Activated naive CD4-positive, alpha-beta T cell treated with anti-CD3 and anti-CD28 coated beads, Interleukin-2, amount 10 ng/mL, durations not matched to agents 7 days and 5 days (primary cell): ENCODE results near the gene ABR.
"Not testable (repeated sequence)": the region's sequence is repeated elsewhere in the genome, so short reads cannot be mapped to it uniquely, and the experiment has no call there.

Experiments
- CTCF ChIA-PET: fragments of 350-600 bp; sonication (Branson Sonifier 250); formaldehyde crosslinking; loops from one replicate; lab custom pipeline; 2021; ENCODE audit warnings: antibody characterized with exemption; lab: Charles Lee
- DNase-seq: peaks from one replicate; pipeline ENCODE4 v3.0.0-alpha.2; 2020
- H3K27ac Mint-ChIP-seq: one replicate; pipeline ENCODE4 v1.8.0; 2021; ENCODE audit warnings: mild to moderate bottlenecking, moderate library complexity, mixed read lengths
- H3K27me3 Mint-ChIP-seq: one replicate; pipeline ENCODE4 v1.8.0; 2021; ENCODE audit warnings: mild to moderate bottlenecking, mixed read lengths
- H3K36me3 Mint-ChIP-seq: one replicate; pipeline ENCODE4 v1.8.0; 2021; ENCODE audit warnings: mixed read lengths
- H3K4me1 Mint-ChIP-seq: one replicate; pipeline ENCODE4 v1.8.0; 2021; ENCODE audit warnings: mixed read lengths
- H3K4me3 Mint-ChIP-seq: one replicate; pipeline ENCODE4 v1.8.0; 2021; ENCODE audit warnings: mild to moderate bottlenecking, moderate library complexity, mixed read lengths
- H3K9me3 Mint-ChIP-seq: one replicate; pipeline ENCODE4 v1.8.0; 2021; ENCODE audit warnings: mixed read lengths

Gene ABR

GRCh38 chr17:981292-981658, 198.5 kb downstream of the ABR start:
- H3K27ac Mint-ChIP-seq: no peak overlapping the region
- H3K4me1 Mint-ChIP-seq: peaks cover 18% of the 10 kb centered on the region
- H3K9me3 Mint-ChIP-seq: no peaks in the 10 kb centered on the region
- CTCF ChIA-PET: interaction anchor here (0.6 to 3.8 kb wide), 22 partner anchors 9 to 816 kb away, joined by 3 to 59 read pairs (median 4); partner anchors contain the start of genes GEMIN4, GLOD4, MRM3 and TIMM22
- no peak for DNase-seq
- peak overlapping the region; percentile 66 for H3K4me3 Mint-ChIP-seq
- H3K36me3 Mint-ChIP-seq: no peaks in the 10 kb centered on the region
- peaks cover 41% of the 10 kb centered on the region for H3K27me3 Mint-ChIP-seq

DNA sequence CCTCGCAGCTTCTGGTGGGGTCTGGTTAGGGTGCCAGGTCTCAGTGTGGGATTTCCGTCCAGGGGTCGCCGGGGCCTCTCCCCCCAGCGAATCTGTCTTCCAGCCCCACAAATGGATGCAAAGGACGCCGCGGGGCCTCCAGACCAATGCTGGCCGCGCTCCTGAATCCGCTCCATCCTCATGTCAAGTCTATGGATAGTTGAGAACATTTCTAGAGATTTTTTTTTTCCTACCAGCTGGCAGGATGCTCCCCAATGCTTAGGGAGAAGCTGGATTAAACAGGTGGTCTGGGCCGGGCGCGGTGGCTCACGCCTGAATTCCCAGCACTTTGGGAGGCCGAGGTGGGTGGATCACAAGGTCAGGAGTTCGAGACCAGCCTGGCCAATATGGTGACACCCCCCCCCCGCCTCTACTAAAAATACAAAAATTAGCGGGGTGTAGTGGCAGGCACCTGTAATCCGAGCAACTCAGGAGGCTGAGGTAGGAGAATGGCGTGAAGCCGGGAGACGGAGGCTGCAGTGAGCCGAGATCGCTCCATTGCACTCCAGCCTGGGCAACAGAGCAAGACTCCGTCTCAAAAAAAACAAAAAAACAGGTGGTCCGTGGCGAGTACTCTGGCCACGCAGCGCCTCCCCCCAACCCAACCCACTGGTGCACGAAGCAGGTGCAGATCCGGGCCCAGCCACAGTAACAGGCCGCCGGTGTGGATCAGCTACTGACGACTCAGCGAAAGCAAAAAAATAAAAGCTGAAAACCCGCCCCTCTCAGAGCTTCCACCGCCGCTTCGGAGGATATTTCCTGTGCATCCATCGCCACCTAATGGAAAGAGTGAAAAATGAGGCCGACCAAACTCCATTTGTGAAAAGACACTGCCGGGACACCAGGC, 199.1 kb downstream of the ABR start:
- Mint-ChIP-seq H3K4me1 (peaks cover 18% of the 10 kb centered on the region), H3K36me3 (no peaks in the 10 kb centered on the region), H3K4me3 (peak overlapping the region; percentile 68), H3K27ac (peak overlapping the region; percentile 53), H3K27me3 (peaks cover 43% of the 10 kb centered on the region), H3K9me3 (no peaks in the 10 kb centered on the region)
- CTCF ChIA-PET: interaction anchor here (0.6 to 3.8 kb wide), 22 partner anchors 9 to 816 kb away, joined by 3 to 59 read pairs (median 4); partner anchors contain the start of genes GEMIN4, GLOD4, MRM3 and TIMM22
- DNase-seq: peak; percentile 88

DNA sequence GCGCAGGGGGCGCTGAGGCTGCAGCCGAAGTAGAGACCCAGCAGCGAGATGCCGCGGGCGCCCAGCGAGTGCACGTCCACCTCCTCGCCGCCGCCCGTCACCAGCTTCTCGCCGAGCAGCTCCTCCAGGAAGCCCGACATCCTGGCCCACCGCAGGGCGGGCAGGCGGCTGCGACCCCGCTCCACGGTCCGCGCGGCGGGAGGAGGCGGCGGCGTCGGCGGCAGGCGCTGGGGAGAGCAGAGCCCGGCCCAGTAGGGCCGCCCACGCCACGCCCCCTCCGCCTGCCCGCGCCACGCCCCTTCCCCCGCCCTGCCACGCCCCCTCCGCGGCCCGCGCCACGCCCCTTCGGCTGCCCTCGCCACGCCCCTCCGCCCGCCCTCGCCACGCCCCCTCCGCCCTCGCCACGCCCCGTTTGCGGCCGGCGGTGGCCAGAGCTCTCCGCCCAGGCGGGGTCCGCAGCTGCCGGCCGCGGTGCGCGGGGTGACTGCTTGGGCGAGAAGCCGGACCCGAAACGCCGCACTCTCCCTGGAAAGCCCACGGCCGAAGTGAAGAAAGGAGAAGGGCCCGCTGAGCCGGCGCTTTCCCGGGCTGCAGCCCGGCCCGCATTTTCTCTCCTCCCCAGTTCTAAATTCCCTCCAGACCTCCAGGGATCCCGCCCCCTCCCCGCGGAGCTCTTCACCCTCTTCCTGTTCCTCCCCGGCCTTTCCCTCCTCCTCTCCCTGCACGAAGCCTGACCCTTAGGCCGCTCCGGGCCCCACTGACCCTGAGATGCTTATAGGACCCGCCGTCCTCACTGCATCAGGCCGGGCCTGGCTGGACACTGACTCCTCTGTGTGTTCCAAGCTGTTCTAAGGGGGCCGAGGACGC, 200.0 kb downstream of the ABR start, which contains the start of gene NXN:
NXN (minus strand) TSS at position 238 of the 867 bp plus-strand sequence.
- Mint-ChIP-seq H3K27me3 (peaks cover 52% of the 10 kb centered on the region), H3K9me3 (no peaks in the 10 kb centered on the region), H3K4me3 (peak within 1 kb of the TSS; percentile 68), H3K36me3 (no peaks in the 10 kb centered on the region), H3K4me1 (peaks cover 18% of the 10 kb centered on the region), H3K27ac (peak within 1 kb of the TSS; percentile 82)
- peak; percentile 90 for DNase-seq
- CTCF ChIA-PET: interaction anchor here (1.3 to 3.8 kb wide), 5 partner anchors 17 to 183 kb away, joined by 5 to 59 read pairs (median 23); partner anchors contain the start of gene TIMM22

GRCh38 chr17:979212-979538, 200.6 kb downstream of the ABR start:
- CTCF ChIA-PET: interaction anchor here (2.4 to 3.8 kb wide), 3 partner anchors 17 to 182 kb away, joined by 23 to 59 read pairs (median 24); partner anchors contain the start of gene TIMM22
- Mint-ChIP-seq H3K9me3 (no peaks in the 10 kb centered on the region), H3K27ac (no peak overlapping the region), H3K4me1 (peaks cover 18% of the 10 kb centered on the region), H3K27me3 (peaks cover 52% of the 10 kb centered on the region), H3K4me3 (no peak overlapping the region), H3K36me3 (no peaks in the 10 kb centered on the region)
- DNase-seq: no peak

DNA sequence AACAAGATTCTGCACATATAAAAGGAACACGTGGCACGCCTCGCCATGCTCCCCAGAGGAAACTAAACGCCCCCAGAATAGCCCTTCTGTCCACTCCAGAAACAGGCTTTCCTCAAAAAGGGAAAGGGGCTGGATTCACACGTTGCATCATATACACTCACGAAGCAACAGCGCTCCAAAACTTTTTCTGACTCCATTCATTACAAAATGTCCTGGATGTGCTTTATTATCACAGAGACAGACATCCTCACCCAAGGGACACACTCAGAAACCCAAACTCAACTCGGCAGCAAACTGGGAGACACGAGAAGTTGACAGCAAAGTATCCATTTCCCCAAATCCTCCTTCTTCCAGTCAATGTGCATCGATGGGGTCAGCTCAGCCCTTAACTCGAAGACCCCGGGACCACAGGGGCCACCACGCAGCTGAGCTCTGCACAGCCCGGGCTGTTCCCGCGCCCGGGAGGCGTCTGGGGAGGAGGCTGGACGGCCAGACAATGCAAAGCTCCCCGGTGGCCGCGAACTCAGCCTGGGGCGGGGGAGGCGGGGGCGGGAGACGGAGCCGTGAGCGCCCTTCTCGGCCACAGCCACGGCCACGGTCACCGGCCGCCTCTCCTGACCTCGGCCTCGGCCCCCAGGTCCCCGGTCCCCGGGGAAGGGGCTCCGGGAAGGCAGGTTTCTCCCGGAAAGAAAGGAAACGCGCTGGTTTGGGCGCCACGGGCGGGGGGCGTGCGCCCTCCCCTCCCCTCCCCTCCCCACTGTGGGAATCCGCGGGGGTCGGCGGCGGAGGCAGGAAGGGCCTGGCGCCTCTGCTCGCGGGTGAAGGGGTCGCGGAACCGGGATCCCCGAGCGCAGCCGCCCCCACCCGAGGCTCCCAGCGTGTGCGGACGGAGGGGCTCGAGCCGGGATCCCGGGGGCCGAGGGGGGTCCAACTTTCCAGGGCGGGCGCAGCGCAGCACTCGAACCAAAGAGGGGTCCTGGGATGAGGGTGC, 201.4 kb downstream of the ABR start:
- H3K36me3 Mint-ChIP-seq: no peaks in the 10 kb centered on the region
- no peak for DNase-seq
- peaks cover 18% of the 10 kb centered on the region for H3K4me1 Mint-ChIP-seq
- peak overlapping the region; percentile 52 for H3K4me3 Mint-ChIP-seq
- H3K27me3 Mint-ChIP-seq: peaks cover 52% of the 10 kb centered on the region
- H3K27ac Mint-ChIP-seq: peak overlapping the region; percentile 24
- H3K9me3 Mint-ChIP-seq: no peaks in the 10 kb centered on the region
- CTCF ChIA-PET: no interaction called here

GRCh38 chr17:977166-977565, 202.6 kb downstream of the ABR start:
- no peak overlapping the region for H3K27ac Mint-ChIP-seq
- H3K9me3 Mint-ChIP-seq: no peaks in the 10 kb centered on the region
- DNase-seq: no peak
- peaks cover 52% of the 10 kb centered on the region for H3K27me3 Mint-ChIP-seq
- H3K4me1 Mint-ChIP-seq: peaks cover 18% of the 10 kb centered on the region
- no peaks in the 10 kb centered on the region for H3K36me3 Mint-ChIP-seq
- CTCF ChIA-PET: no interaction called here
- no peak overlapping the region for H3K4me3 Mint-ChIP-seq

- CTCF ChIA-PET: interaction anchor here (1.3 kb wide), 1 partner anchor 181 kb away, joined by 4 read pairs; no protein-coding TSS in a partner anchor
- Mint-ChIP-seq H3K27ac (peak overlapping the region; percentile 33), H3K36me3 (no peaks in the 10 kb centered on the region), H3K9me3 (no peaks in the 10 kb centered on the region), H3K4me3 (no peak overlapping the region), H3K4me1 (peaks cover 17% of the 10 kb centered on the region), H3K27me3 (peaks cover 52% of the 10 kb centered on the region)
- DNase-seq: no peak
Measured at GRCh38 chr17:976312-976711, 203.5 kb downstream of the ABR start.

DNA sequence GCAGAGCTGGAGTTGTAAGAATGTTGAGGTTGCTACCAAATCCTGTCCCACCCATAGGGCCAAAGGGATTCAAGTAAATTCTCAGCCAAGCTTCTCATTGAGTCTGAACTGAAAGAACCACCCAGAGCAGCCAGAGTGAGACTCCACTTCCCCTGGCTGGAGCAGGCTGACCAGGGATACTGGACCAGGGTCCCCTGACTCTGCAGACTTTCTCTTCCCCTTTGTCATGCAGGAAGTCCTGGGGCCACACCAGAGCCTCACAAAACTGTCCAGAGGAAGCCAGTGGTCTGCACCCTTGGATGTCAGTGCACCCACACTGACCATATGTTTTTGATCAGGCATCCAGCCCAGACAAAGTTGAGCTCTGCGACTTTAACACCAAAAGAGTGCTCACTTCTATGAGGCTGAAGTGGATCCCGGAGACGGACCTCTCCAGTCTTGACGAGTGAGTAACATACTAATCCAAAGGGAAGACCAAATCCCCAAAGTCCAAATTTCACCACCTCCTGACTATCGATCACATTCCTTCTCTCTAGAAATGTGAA, 204.3 kb downstream of the ABR start:
- CTCF ChIA-PET: interaction anchor here (1.3 kb wide), 1 partner anchor 180 kb away, joined by 4 read pairs; no protein-coding TSS in a partner anchor
- Mint-ChIP-seq H3K4me1 (peaks cover 8% of the 10 kb centered on the region), H3K27ac (no peak overlapping the region), H3K36me3 (no peaks in the 10 kb centered on the region), H3K9me3 (no peaks in the 10 kb centered on the region), H3K4me3 (no peak overlapping the region), H3K27me3 (peaks cover 48% of the 10 kb centered on the region)
- DNase-seq: no peak

DNA sequence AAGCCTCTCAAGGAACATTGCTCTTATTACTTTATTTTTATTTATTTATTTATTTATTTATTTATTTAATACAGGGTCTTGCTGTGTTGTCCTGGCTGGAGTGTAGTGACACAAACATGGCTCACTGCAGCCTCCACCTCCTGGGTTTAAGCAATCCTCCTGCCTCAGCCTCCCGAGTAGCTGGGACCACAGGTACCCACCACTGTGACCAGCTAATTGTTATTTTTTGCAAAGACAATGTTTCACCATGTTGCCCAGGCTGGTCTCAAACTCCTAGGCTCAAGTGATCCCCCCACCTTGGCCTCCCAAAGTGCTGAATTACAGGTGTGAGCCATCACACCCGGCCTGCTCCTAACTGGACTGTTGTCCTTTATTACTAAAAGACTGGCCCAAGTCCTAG, 205.0 kb downstream of the ABR start:
- H3K9me3 Mint-ChIP-seq, H3K4me3 Mint-ChIP-seq, H3K27ac Mint-ChIP-seq, CTCF ChIA-PET, H3K4me1 Mint-ChIP-seq, DNase-seq, H3K36me3 Mint-ChIP-seq: not testable (repeated sequence)
- H3K27me3 Mint-ChIP-seq: peaks cover 48% of the 10 kb centered on the region

DNA sequence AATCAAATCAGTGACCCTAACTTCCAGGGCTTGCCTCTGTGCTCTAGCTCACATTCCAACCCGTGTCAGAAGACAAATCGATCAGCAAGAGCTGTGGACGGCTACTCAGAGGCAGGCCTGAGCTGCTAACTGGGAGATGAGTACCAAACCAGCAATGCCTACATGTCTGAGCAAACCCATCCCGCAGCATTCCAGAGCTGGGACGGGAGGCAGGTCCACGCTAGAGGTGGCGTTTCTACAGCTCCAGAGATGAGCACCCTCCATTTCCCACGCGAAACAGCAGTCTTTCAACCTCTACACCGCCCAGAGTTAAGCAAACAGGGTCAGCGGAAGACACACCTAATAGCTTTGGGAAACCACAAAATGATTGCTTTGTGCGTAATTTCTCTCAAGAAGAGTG, 206.7 kb downstream of the ABR start:
- H3K9me3 Mint-ChIP-seq: no peaks in the 10 kb centered on the region
- DNase-seq: no peak
- H3K4me1 Mint-ChIP-seq: peaks cover under 1% of the 10 kb centered on the region
- H3K36me3 Mint-ChIP-seq: no peaks in the 10 kb centered on the region
- no peak overlapping the region for H3K4me3 Mint-ChIP-seq
- peaks cover 52% of the 10 kb centered on the region for H3K27me3 Mint-ChIP-seq
- H3K27ac Mint-ChIP-seq: no peak overlapping the region
- CTCF ChIA-PET: no interaction called here

- H3K4me3 Mint-ChIP-seq, H3K9me3 Mint-ChIP-seq, DNase-seq, H3K4me1 Mint-ChIP-seq, H3K36me3 Mint-ChIP-seq, H3K27ac Mint-ChIP-seq: not testable (repeated sequence)
- H3K27me3 Mint-ChIP-seq: peaks cover 46% of the 10 kb centered on the region
- CTCF ChIA-PET: interaction anchor here (1.2 kb wide), 1 partner anchor 9 kb away, joined by 3 read pairs; no protein-coding TSS in a partner anchor
Measured at GRCh38 chr17:971861-972260, 207.9 kb downstream of the ABR start.

- Mint-ChIP-seq H3K4me3 (no peak overlapping the region), H3K27me3 (peaks cover 44% of the 10 kb centered on the region), H3K36me3 (no peaks in the 10 kb centered on the region), H3K9me3 (no peaks in the 10 kb centered on the region), H3K4me1 (no peaks in the 10 kb centered on the region), H3K27ac (peak overlapping the region; percentile 52)
- CTCF ChIA-PET: no interaction called here
- DNase-seq: no peak
Measured at GRCh38 chr17:970364-970763, 209.4 kb downstream of the ABR start.

DNA sequence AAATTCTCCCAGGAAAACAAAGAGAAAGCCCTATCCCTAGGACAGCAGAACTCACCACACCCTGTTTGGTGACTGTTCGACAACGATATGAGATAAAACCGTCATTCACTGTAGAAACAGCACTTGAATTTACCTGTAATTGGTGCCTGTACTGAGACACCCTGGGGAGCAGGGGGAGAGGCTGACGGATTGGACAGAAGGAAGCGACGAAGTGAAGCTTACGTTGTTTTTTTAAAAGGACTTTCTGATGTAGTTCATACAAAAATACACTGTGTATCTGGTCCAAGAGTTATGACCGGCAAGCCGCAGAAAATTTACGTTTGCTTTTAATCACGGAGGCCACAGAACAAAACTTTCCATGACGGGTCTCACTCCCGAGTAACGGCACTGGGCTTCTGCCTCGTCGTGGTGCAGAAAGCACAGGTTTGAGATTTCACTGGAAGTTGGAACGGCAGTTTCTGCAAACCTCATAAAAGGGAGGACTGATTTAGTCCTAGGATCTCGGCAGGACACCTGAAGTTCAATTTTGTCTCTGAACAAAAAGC, 209.9 kb downstream of the ABR start:
- H3K27me3 Mint-ChIP-seq: peaks cover 44% of the 10 kb centered on the region
- no peaks in the 10 kb centered on the region for H3K36me3 Mint-ChIP-seq
- DNase-seq: no peak
- CTCF ChIA-PET: no interaction called here
- H3K4me1 Mint-ChIP-seq: no peaks in the 10 kb centered on the region
- no peak overlapping the region for H3K27ac Mint-ChIP-seq
- H3K9me3 Mint-ChIP-seq: no peaks in the 10 kb centered on the region
- H3K4me3 Mint-ChIP-seq: no peak overlapping the region
